ENCODE data around the gene RPS24.
A peak's percentile ranks its signal among the peaks of the same experiment; 100 is the strongest.

RPS24 gene

GRCh38 chr10:78011065-78011464 is 22.6 kb upstream of the RPS24 start:
- no peak for TF ChIP-seq POLR2A (IDR thresholded peaks at IDR 0.05; ENCODE audit: low read depth, low read length)
- FAIRE-seq, result no peak

DNA sequence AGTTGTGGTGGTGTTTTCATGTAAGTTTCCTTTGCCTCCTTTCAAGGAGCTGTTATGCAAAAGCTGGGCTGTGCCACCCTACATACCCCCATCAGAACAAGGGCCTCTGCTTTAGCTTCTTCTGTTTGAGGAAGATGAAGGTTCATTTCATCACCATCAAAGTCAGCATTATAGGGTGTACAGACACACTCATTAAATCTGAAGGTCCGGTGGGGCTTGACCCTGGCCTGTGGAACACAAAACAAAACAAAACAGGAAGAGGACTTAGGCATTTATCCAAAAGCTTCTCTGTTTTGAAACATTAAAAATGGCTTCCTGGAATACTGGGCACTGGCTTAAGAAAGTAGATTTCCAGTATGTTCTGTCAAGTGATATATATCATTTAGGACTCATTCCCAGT is 20.1 kb upstream of the RPS24 start:
- no peak for DNase-seq (ENCODE audit: insufficient read length, low spot score)
- no peak for TF ChIP-seq POLR2A (IDR thresholded peaks at IDR 0.05; ENCODE audit: low read depth, low read length)
- no peak for FAIRE-seq

More at GRCh38 chr10:78011065-78011464, 22.6 kb upstream of the RPS24 start:
- DNase-seq (ENCODE audit: insufficient read length, low spot score), result no peak

DNA sequence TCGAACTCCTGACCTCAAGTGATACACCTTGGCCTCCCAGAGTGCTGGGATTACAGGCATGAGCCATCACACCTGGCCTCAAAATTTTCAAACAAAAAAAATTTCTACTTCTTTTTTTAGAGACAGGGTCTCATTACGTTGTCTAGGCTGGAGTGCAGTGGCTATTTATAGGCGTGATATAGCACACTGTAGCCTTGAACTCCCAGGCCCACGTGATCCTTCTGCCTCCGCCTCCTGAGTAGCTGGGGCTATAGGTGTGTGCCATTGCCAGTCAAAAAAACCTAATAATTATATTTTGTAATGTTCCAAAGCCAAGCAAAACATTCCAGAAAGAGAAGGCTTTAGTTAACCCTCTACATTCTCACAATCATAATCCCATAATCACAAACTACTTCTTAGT is 18.1 kb upstream of the RPS24 start:
- no peak for FAIRE-seq
- TF ChIP-seq POLR2A (IDR thresholded peaks at IDR 0.05; ENCODE audit: low read depth, low read length), result no peak
- no peak for DNase-seq (ENCODE audit: insufficient read length, low spot score)

- no peak for FAIRE-seq
- DNase-seq (ENCODE audit: insufficient read length, low spot score), result no peak
- TF ChIP-seq POLR2A (IDR thresholded peaks at IDR 0.05; ENCODE audit: low read depth, low read length), result no peak
Observed at GRCh38 chr10:78017856-78018255, 15.8 kb upstream of the RPS24 start.

DNA sequence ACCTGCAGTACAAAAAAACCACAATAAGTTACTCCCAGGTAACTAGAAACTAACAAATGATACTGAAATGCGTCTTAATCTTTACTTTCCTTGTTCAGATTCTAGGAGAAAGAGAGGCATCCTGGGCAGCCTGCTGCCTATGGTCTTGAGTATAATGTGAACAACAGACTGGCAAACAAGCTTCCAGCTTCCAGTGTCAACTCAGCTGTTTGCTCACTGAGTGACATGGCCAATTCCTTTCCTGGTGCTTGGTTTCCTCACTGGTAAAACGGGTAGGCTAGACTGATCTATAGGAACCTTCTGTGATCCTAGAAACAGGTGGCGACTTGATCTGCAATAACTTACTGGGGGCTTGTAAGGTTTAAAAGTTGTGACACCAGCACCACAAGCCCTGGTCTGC is 14.4 kb upstream of the RPS24 start:
- no peak for FAIRE-seq
- no peak for TF ChIP-seq POLR2A (IDR thresholded peaks at IDR 0.05; ENCODE audit: low read depth, low read length)

GRCh38 chr10:78021201-78021600 is 12.5 kb upstream of the RPS24 start:
- no peak for TF ChIP-seq POLR2A (IDR thresholded peaks at IDR 0.05; ENCODE audit: low read depth, low read length)

More for the DNA sequence above, 14.4 kb upstream of the RPS24 start:
- DNase-seq (ENCODE audit: insufficient read length, low spot score), result no peak

GRCh38 chr10:78023741-78024140 is 9.9 kb upstream of the RPS24 start:
- no peak for TF ChIP-seq POLR2A (IDR thresholded peaks at IDR 0.05; ENCODE audit: low read depth, low read length)
- no peak for FAIRE-seq

More at GRCh38 chr10:78021201-78021600, 12.5 kb upstream of the RPS24 start:
- no peak for FAIRE-seq
- DNase-seq (ENCODE audit: insufficient read length, low spot score), result no peak

GRCh38 chr10:78025685-78026364 is 7.8 kb upstream of the RPS24 start:
- peak; percentile 69 for DNase-seq (ENCODE audit: insufficient read length, low spot score)
- no peak for TF ChIP-seq POLR2A (IDR thresholded peaks at IDR 0.05; ENCODE audit: low read depth, low read length)
- peak; percentile 83 for FAIRE-seq

More at GRCh38 chr10:78023741-78024140, 9.9 kb upstream of the RPS24 start:
- no peak for DNase-seq (ENCODE audit: insufficient read length, low spot score)

DNA sequence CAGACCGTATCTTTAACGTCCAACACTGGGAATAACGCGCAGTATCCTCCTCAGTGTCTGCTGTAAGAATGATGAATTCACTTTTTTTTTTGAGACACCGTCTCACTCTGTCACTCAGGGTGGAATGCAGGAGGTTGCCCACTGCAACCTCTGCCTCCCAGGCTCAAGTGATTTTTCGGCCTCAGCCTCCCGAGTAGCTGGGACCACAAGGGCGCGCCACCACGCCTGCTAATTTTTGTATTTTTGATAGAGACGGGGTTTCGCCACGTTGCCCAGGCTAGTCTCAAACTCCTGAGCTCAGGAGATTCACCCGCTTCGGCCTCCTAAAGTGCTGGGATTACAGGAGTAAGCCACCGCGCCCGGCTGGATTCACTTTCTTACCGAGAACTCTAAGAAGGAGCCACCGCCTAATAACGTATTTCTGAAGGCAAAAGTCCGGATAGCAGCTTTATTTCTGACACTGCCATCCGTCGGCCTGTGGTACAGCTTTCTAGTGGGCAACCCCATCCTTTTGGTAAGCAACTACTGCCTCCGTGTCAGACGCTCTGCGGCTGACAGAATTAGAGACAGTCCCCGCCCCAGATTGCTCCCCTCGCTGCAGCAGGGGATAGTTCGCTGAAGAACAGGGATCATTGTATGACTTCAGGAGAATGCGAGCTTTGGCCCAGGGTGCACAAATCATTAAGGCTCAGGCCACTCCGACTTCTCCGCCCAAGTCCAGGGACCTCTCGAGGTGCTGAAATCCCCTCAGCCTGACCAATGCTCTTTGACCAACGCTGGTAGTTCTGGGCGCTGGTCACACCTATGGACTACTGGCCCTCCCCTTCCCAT is 5.0 kb upstream of the RPS24 start:
- no peak for DNase-seq (ENCODE audit: insufficient read length, low spot score)
- FAIRE-seq, result no peak
- no peak for TF ChIP-seq POLR2A (IDR thresholded peaks at IDR 0.05; ENCODE audit: low read depth, low read length)

DNA sequence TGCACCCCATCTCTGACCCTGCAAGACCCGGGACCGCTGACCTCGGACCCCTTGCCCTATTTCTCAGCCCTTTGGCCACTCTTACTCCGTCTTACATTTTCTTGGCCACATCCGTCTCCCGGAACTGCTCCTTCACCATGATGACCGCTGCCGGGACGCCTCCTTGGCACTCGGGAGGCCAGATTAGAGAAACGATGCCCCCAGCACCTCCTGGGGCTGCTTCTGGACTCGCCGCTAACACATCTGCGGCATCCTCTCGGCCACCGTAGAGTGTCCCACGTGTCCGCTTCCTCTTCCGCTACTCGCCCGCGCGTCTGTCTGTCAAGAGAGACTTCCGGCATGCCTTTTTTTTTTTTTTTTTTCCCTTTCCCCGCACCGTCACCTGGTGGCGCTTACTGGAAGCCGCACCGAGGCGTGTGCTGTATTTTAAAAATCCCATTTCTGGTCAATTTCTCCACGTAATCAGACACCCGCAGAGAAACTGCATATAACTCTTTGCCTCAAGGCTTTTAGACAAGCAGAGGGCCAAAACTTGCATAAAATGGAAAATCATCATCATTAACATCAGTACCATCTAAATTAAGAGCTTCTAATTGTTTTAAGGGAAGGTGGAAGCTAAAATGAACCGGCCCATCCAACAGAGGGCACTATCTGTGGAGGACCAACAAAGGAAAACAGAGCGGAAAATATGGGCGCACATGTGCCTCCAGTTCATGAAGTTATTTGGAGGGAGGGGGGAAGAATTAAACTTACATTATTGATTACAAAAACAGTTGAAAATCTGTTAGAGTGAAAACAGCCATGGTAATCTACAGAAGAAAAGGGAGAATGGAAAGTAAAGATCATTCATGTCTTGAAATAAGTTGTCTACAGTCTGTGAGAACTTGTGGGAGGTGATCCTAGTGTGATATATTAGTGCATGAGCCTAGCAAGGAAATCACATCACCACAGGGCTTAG is 4.1 kb upstream of the RPS24 start, which contains the start of gene POLR3A:
TSS of gene POLR3A (minus strand) at position 247 of the 958 bp plus-strand sequence. CDS start at position 139, 108 bp downstream.
- peak; percentile 75 for TF ChIP-seq POLR2A (IDR thresholded peaks at IDR 0.05; ENCODE audit: low read depth, low read length)
- peak; percentile 27 for FAIRE-seq
- peak; percentile 84 for DNase-seq (ENCODE audit: insufficient read length, low spot score)

DNA sequence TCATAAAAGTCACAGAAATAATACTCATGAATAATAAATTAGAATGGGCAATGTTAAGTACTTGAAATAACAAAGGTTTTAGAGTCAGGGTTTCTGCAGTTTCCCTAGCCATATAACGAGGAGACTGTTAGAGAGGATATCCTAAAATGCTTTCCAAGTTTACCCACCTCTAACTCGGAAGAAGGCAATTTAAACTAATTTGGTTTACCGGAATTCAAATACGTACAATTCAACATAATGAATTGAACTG is 351 bp upstream of the RPS24 start:
- FAIRE-seq (no peak), DNase-seq (ENCODE audit: insufficient read length, low spot score) (no peak)

GRCh38 chr10:78035025-78035424 is 1.4 kb downstream of the RPS24 start:
- FAIRE-seq, result no peak
- no peak for TF ChIP-seq POLR2A (IDR thresholded peaks at IDR 0.05; ENCODE audit: low read depth, low read length)
- no peak for DNase-seq (ENCODE audit: insufficient read length, low spot score)

More for the DNA sequence above, 351 bp upstream of the RPS24 start:
- TF ChIP-seq POLR2A (IDR thresholded peaks at IDR 0.05; ENCODE audit: low read depth, low read length), result no peak

DNA sequence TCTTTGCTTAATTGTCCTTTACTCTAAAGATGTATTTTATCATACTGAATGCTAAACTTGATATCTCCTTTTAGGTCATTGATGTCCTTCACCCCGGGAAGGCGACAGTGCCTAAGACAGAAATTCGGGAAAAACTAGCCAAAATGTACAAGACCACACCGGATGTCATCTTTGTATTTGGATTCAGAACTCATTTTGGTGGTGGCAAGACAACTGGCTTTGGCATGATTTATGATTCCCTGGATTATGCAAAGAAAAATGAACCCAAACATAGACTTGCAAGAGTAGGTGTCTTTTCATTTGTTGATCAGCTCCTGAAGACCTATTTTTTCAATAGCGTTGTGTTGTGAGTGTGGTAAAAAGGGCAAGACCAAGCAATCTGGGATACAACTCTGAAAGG is 1.8 kb downstream of the RPS24 start:
- DNase-seq (ENCODE audit: insufficient read length, low spot score) (no peak), FAIRE-seq (no peak)
- TF ChIP-seq POLR2A (IDR thresholded peaks at IDR 0.05; ENCODE audit: low read depth, low read length), result no peak

Data from H54 (cell line).